ENCODE results near the gene PCYT1B.

GRCh38 chrX:24594501-24594900 lies 52.6 kb downstream of the PCYT1B start:
- TF ChIP-seq, protein P1, sequence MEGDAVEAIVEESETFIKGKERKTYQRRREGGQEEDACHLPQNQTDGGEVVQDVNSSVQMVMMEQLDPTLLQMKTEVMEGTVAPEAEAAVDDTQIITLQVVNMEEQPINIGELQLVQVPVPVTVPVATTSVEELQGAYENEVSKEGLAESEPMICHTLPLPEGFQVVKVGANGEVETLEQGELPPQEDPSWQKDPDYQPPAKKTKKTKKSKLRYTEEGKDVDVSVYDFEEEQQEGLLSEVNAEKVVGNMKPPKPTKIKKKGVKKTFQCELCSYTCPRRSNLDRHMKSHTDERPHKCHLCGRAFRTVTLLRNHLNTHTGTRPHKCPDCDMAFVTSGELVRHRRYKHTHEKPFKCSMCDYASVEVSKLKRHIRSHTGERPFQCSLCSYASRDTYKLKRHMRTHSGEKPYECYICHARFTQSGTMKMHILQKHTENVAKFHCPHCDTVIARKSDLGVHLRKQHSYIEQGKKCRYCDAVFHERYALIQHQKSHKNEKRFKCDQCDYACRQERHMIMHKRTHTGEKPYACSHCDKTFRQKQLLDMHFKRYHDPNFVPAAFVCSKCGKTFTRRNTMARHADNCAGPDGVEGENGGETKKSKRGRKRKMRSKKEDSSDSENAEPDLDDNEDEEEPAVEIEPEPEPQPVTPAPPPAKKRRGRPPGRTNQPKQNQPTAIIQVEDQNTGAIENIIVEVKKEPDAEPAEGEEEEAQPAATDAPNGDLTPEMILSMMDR (IDR thresholded peaks at IDR 0.05): no peak
- TF ChIP-seq EP300 (IDR thresholded peaks at IDR 0.05): no peak

Measured in sigmoid colon (tissue), 4 donors.